ENCODE results near the gene LRRC75B.

- no peak for TF ChIP-seq EZH2 (IDR thresholded peaks at IDR 0.05; ENCODE audit: insufficient read depth, poor library complexity, severe bottlenecking)
- TF ChIP-seq EZH2phosphoT487 (IDR thresholded peaks at IDR 0.05; ENCODE audit: insufficient read depth, low read depth), result no peak
Observed at GRCh38 chr22:24576778-24577177, 16.1 kb downstream of the LRRC75B start.
